Esophagus muscularis mucosa (tissue), 4 donors: ENCODE data around the gene SRGAP2.
"Not testable (repeated sequence)": the region's sequence is repeated elsewhere in the genome, so short reads cannot be mapped to it uniquely, and the experiment has no call there.

ENCODE experiments used
- EP300 ChIP-seq: sonication (generic); formaldehyde crosslinking; IDR thresholded peaks from one replicate; pipeline ENCODE4 v1.6.1; 2017; ENCODE audit warnings: antibody characterized with exemption
- POLR2A ChIP-seq: fragments of 450-650 bp; IDR thresholded peaks from one replicate; pipeline ENCODE4 v1.6.1; 2017; ENCODE audit warnings: antibody characterized with exemption, moderate library complexity, mild to moderate bottlenecking, low read depth
- POLR2AphosphoS5 ChIP-seq, 2 donors: sonication (generic); formaldehyde crosslinking; IDR thresholded peaks; one replicate each; pipeline ENCODE4 v1.6.1; 2017; ENCODE audit warnings: antibody characterized with exemption in 2 of 2
- TF ChIP-seq, protein P1 (sequence below), 3 experiments: fragments of 200-600 bp in 2 of 3; fragments of 450-650 bp in 1 of 3; sonication (generic) in 2 of 3; IDR thresholded peaks; one replicate each; pipeline ENCODE4 v1.5.1; 2017 to 2019; ENCODE audit warnings: antibody characterized with exemption in 3 of 3, mild to moderate bottlenecking in 2 of 3, moderate library complexity in 1 of 3

DNA sequence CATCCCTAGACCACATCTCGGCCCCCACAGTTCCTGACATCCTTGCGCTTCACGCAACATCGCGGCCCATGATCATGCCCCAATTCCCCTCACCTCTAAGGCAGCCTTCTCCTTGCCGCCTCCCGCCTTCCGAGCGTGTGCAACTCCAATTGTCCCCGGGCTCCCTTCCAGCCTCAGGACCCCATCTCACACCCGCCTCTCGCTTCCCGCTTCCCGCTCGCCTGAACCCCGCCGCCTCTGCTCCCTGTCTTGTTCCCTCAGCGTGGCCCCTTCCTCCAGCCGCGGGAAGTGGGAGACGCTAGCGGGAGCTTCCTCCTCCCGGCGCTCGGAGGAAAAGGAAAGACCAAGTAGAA is 794 bp downstream of the SRGAP2 start:
- TF ChIP-seq EP300; POLR2A; POLR2AphosphoS5 (IDR thresholded peaks at IDR 0.05): not testable (repeated sequence)
- TF ChIP-seq, protein P1, sequence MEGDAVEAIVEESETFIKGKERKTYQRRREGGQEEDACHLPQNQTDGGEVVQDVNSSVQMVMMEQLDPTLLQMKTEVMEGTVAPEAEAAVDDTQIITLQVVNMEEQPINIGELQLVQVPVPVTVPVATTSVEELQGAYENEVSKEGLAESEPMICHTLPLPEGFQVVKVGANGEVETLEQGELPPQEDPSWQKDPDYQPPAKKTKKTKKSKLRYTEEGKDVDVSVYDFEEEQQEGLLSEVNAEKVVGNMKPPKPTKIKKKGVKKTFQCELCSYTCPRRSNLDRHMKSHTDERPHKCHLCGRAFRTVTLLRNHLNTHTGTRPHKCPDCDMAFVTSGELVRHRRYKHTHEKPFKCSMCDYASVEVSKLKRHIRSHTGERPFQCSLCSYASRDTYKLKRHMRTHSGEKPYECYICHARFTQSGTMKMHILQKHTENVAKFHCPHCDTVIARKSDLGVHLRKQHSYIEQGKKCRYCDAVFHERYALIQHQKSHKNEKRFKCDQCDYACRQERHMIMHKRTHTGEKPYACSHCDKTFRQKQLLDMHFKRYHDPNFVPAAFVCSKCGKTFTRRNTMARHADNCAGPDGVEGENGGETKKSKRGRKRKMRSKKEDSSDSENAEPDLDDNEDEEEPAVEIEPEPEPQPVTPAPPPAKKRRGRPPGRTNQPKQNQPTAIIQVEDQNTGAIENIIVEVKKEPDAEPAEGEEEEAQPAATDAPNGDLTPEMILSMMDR (IDR thresholded peaks at IDR 0.05) = not testable (repeated sequence)
